Measurements from ENCODE around the gene PALLD.

Gene PALLD

DNA sequence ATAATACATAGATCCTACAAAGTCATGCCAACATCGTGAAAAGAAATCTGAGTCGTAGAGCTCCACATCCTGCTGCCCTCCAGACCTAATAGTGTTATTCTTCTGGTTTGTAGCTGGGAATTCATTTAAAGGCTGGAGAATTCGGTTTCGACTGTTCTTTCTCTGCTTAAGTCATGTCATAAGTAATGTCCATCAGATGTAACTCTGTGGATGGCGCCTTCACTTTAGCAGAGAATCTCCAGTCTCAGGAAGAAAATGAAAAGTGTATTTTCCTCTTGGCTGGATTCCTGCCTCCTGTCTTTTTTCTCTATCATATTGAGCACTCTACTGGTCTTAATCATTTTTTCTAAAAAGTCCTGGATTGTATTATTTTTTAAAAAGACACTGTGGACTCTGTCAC lies 117.0 kb downstream of the PALLD start:
- Histone ChIP-seq H3K4me1 (ENCODE audit: control insufficient read depth in 2 of 2, insufficient read depth in 1 of 2, low read depth in 1 of 2, low read length in 2 of 2) (peaks cover 3 to 8% of the 10 kb centered on the region in 2 donors), H3K36me3 (replicated peaks in 1 of 2; ENCODE audit: control insufficient read depth in 2 of 2, insufficient read depth in 2 of 2, low read length in 2 of 2) (no peaks in the 10 kb centered on the region), H2BK120ac (ENCODE audit: low read depth, low read length) (no peak overlapping the region), H3K4ac (ENCODE audit: low read length) (no peak overlapping the region), H2AFZ (ENCODE audit: low read length) (no peak overlapping the region), H2BK15ac (ENCODE audit: low read length) (no peak overlapping the region), H3K9ac (ENCODE audit: low read depth, low read length, poor library complexity) (no peak overlapping the region), H2BK12ac (ENCODE audit: low read length) (no peak overlapping the region), H3K79me1 (ENCODE audit: low read depth, low read length) (no peaks in the 10 kb centered on the region), H3K23ac (ENCODE audit: low read depth, low read length, poor library complexity) (no peak overlapping the region), H2BK5ac (ENCODE audit: low read length) (no peak overlapping the region), H3K27me3 (ENCODE audit: control insufficient read depth in 3 of 3, insufficient read depth in 3 of 3, low read depth in 1 of 3, low read length in 3 of 3) (no peaks in the 10 kb centered on the region), H3K9me3 (replicated peaks in 1 of 2; ENCODE audit: control insufficient read depth in 2 of 2, insufficient read depth in 1 of 2, low read depth in 1 of 2, low read length in 2 of 2) (no peaks in the 10 kb centered on the region), H4K91ac (ENCODE audit: low read depth, low read length, poor library complexity) (no peak overlapping the region), H3K4me2 (ENCODE audit: insufficient read depth, low read length, poor library complexity, severe bottlenecking) (no peak overlapping the region), H3K4me3 (ENCODE audit: low read length in 2 of 2) (no peak overlapping the region), H3K27ac (replicated peaks; ENCODE audit: low read length) (no peak overlapping the region), H2AK5ac (ENCODE audit: low read depth, low read length) (no peak overlapping the region), H3K14ac (ENCODE audit: low read length) (no peak overlapping the region), H4K8ac (ENCODE audit: low read depth, low read length) (no peak overlapping the region), H3K18ac (ENCODE audit: low read length) (no peak overlapping the region)
- no peak for DNase-seq (ENCODE audit: low spot score)
- no CpG with 5 or more reads among the region's 5 CpGs for WGBS, 2 donors (ENCODE audit: extremely low coverage in 2 of 2, insufficient read length in 2 of 2, insufficient replicate concordance in 1 of 2)

GRCh38 chr4:168614281-168615057 lies 117.6 kb downstream of the PALLD start:
- H3K27me3 ChIP-seq (ENCODE audit: control insufficient read depth in 3 of 3, insufficient read depth in 3 of 3, low read depth in 1 of 3, low read length in 3 of 3): no peaks in the 10 kb centered on the region
- peaks cover 3 to 7% of the 10 kb centered on the region in 2 donors for H3K4me1 ChIP-seq (ENCODE audit: control insufficient read depth in 2 of 2, insufficient read depth in 1 of 2, low read depth in 1 of 2, low read length in 2 of 2)
- H3K9ac ChIP-seq (ENCODE audit: low read depth, low read length, poor library complexity): no peak overlapping the region
- no peak overlapping the region for H3K18ac ChIP-seq (ENCODE audit: low read length)
- no peak overlapping the region for H2AK5ac ChIP-seq (ENCODE audit: low read depth, low read length)
- H2BK120ac ChIP-seq (ENCODE audit: low read depth, low read length): no peak overlapping the region
- no peak overlapping the region for H3K27ac ChIP-seq (replicated peaks; ENCODE audit: low read length)
- no peak overlapping the region for H4K8ac ChIP-seq (ENCODE audit: low read depth, low read length)
- H2AFZ ChIP-seq (ENCODE audit: low read length): no peak overlapping the region
- H2BK5ac ChIP-seq (ENCODE audit: low read length): no peak overlapping the region
- no peak for DNase-seq (ENCODE audit: low spot score)
- no peak overlapping the region for H2BK15ac ChIP-seq (ENCODE audit: low read length)
- no peaks in the 10 kb centered on the region for H3K9me3 ChIP-seq (replicated peaks in 1 of 2; ENCODE audit: control insufficient read depth in 2 of 2, insufficient read depth in 1 of 2, low read depth in 1 of 2, low read length in 2 of 2)
- WGBS, 2 donors (ENCODE audit: extremely low coverage in 2 of 2, insufficient read length in 2 of 2, insufficient replicate concordance in 1 of 2): no CpG with 5 or more reads among the region's 4 CpGs
- no peak overlapping the region for H3K4me2 ChIP-seq (ENCODE audit: insufficient read depth, low read length, poor library complexity, severe bottlenecking)
- H3K4ac ChIP-seq (ENCODE audit: low read length): no peak overlapping the region
- no peaks in the 10 kb centered on the region for H3K79me1 ChIP-seq (ENCODE audit: low read depth, low read length)
- H3K36me3 ChIP-seq (replicated peaks in 1 of 2; ENCODE audit: control insufficient read depth in 2 of 2, insufficient read depth in 2 of 2, low read length in 2 of 2): no peaks in the 10 kb centered on the region
- no peak overlapping the region for H4K91ac ChIP-seq (ENCODE audit: low read depth, low read length, poor library complexity)
- H2BK12ac ChIP-seq (ENCODE audit: low read length): no peak overlapping the region
- no peak overlapping the region for H3K4me3 ChIP-seq (ENCODE audit: low read length in 2 of 2)
- no peak overlapping the region for H3K14ac ChIP-seq (ENCODE audit: low read length)
- no peak overlapping the region for H3K23ac ChIP-seq (ENCODE audit: low read depth, low read length, poor library complexity)

GRCh38 chr4:168615294-168616065 lies 118.6 kb downstream of the PALLD start:
- no peak overlapping the region for H3K27ac ChIP-seq (replicated peaks; ENCODE audit: low read length)
- H4K91ac ChIP-seq (ENCODE audit: low read depth, low read length, poor library complexity): no peak overlapping the region
- no peak overlapping the region for H3K4me3 ChIP-seq (ENCODE audit: low read length in 2 of 2)
- no peak overlapping the region for H3K9ac ChIP-seq (ENCODE audit: low read depth, low read length, poor library complexity)
- no peak overlapping the region for H2BK12ac ChIP-seq (ENCODE audit: low read length)
- no peak overlapping the region for H2AK5ac ChIP-seq (ENCODE audit: low read depth, low read length)
- DNase-seq (ENCODE audit: low spot score): peak; percentile 20
- H3K4ac ChIP-seq (ENCODE audit: low read length): no peak overlapping the region
- H3K18ac ChIP-seq (ENCODE audit: low read length): peak overlapping the region; percentile 45
- peaks cover 3 to 6% of the 10 kb centered on the region in 2 donors for H3K4me1 ChIP-seq (ENCODE audit: control insufficient read depth in 2 of 2, insufficient read depth in 1 of 2, low read depth in 1 of 2, low read length in 2 of 2)
- H4K8ac ChIP-seq (ENCODE audit: low read depth, low read length): no peak overlapping the region
- peak overlapping the region; percentile 14 for H2AFZ ChIP-seq (ENCODE audit: low read length)
- no CpG with 5 or more reads among the region's 5 CpGs for WGBS, 2 donors (ENCODE audit: extremely low coverage in 2 of 2, insufficient read length in 2 of 2, insufficient replicate concordance in 1 of 2)
- no peak overlapping the region for H2BK5ac ChIP-seq (ENCODE audit: low read length)
- no peaks in the 10 kb centered on the region for H3K36me3 ChIP-seq (replicated peaks in 1 of 2; ENCODE audit: control insufficient read depth in 2 of 2, insufficient read depth in 2 of 2, low read length in 2 of 2)
- no peak overlapping the region for H2BK120ac ChIP-seq (ENCODE audit: low read depth, low read length)
- H2BK15ac ChIP-seq (ENCODE audit: low read length): no peak overlapping the region
- H3K14ac ChIP-seq (ENCODE audit: low read length): no peak overlapping the region
- H3K9me3 ChIP-seq (replicated peaks in 1 of 2; ENCODE audit: control insufficient read depth in 2 of 2, insufficient read depth in 1 of 2, low read depth in 1 of 2, low read length in 2 of 2): no peaks in the 10 kb centered on the region
- H3K27me3 ChIP-seq (ENCODE audit: control insufficient read depth in 3 of 3, insufficient read depth in 3 of 3, low read depth in 1 of 3, low read length in 3 of 3): no peaks in the 10 kb centered on the region
- no peak overlapping the region for H3K23ac ChIP-seq (ENCODE audit: low read depth, low read length, poor library complexity)
- no peaks in the 10 kb centered on the region for H3K79me1 ChIP-seq (ENCODE audit: low read depth, low read length)
- H3K4me2 ChIP-seq (ENCODE audit: insufficient read depth, low read length, poor library complexity, severe bottlenecking): no peak overlapping the region

GRCh38 chr4:168618577-168619265 lies 121.9 kb downstream of the PALLD start:
- Histone ChIP-seq H3K36me3 (replicated peaks in 1 of 2; ENCODE audit: control insufficient read depth in 2 of 2, insufficient read depth in 2 of 2, low read length in 2 of 2) (no peaks in the 10 kb centered on the region), H3K4me2 (ENCODE audit: insufficient read depth, low read length, poor library complexity, severe bottlenecking) (no peak overlapping the region), H3K4me1 (ENCODE audit: control insufficient read depth in 2 of 2, insufficient read depth in 1 of 2, low read depth in 1 of 2, low read length in 2 of 2) (peaks cover 3 to 6% of the 10 kb centered on the region in 2 donors), H3K14ac (ENCODE audit: low read length) (no peak overlapping the region), H3K27ac (replicated peaks; ENCODE audit: low read length) (no peak overlapping the region), H2BK120ac (ENCODE audit: low read depth, low read length) (no peak overlapping the region), H3K23ac (ENCODE audit: low read depth, low read length, poor library complexity) (no peak overlapping the region), H2AFZ (ENCODE audit: low read length) (peak overlapping the region; percentile 12), H2AK5ac (ENCODE audit: low read depth, low read length) (no peak overlapping the region), H4K91ac (ENCODE audit: low read depth, low read length, poor library complexity) (no peak overlapping the region), H2BK5ac (ENCODE audit: low read length) (no peak overlapping the region), H4K8ac (ENCODE audit: low read depth, low read length) (no peak overlapping the region), H3K9me3 (replicated peaks in 1 of 2; ENCODE audit: control insufficient read depth in 2 of 2, insufficient read depth in 1 of 2, low read depth in 1 of 2, low read length in 2 of 2) (no peaks in the 10 kb centered on the region), H3K27me3 (ENCODE audit: control insufficient read depth in 3 of 3, insufficient read depth in 3 of 3, low read depth in 1 of 3, low read length in 3 of 3) (no peaks in the 10 kb centered on the region), H3K4ac (ENCODE audit: low read length) (no peak overlapping the region), H3K18ac (ENCODE audit: low read length) (no peak overlapping the region), H3K79me1 (ENCODE audit: low read depth, low read length) (no peaks in the 10 kb centered on the region), H3K9ac (ENCODE audit: low read depth, low read length, poor library complexity) (no peak overlapping the region), H2BK12ac (ENCODE audit: low read length) (no peak overlapping the region), H2BK15ac (ENCODE audit: low read length) (no peak overlapping the region), H3K4me3 (ENCODE audit: low read length in 2 of 2) (no peak overlapping the region)
- WGBS, 2 donors (ENCODE audit: extremely low coverage in 2 of 2, insufficient read length in 2 of 2, insufficient replicate concordance in 1 of 2): no CpG with 5 or more reads among the region's 8 CpGs
- no peak for DNase-seq (ENCODE audit: low spot score)

Data from neuronal stem cell (in vitro differentiated cells).